GM21526 (cell line): ENCODE data around the gene DAG1.

Source experiments
- ATAC-seq: cut with Tn5 transposase; IDR thresholded peaks from one replicate; pipeline ENCODE4 v1.9.1; 2021; ENCODE audit warnings: moderate library complexity; ENCODE audit not compliant: unreplicated experiment, low FRiP score

DAG1 gene

GRCh38 chr3:49512781-49513355 is 42.8 kb downstream of the DAG1 start:
- no peak for ATAC-seq

- no peak for ATAC-seq
Measured at GRCh38 chr3:49513494-49514124, 43.5 kb downstream of the DAG1 start.

- ATAC-seq: no peak
Measured at GRCh38 chr3:49518016-49518415, 47.9 kb downstream of the DAG1 start.

- no peak for ATAC-seq
Measured at GRCh38 chr3:49518441-49518840, 48.4 kb downstream of the DAG1 start.

- ATAC-seq: no peak
Measured at GRCh38 chr3:49519296-49519695, 49.2 kb downstream of the DAG1 start.

- no peak for ATAC-seq
Measured at GRCh38 chr3:49519916-49520385, 49.9 kb downstream of the DAG1 start.

GRCh38 chr3:49523756-49524747 is 54.0 kb downstream of the DAG1 start:
- no peak for ATAC-seq

- no peak for ATAC-seq
Measured at GRCh38 chr3:49529567-49529966, 59.5 kb downstream of the DAG1 start.

GRCh38 chr3:49530231-49530630 is 60.2 kb downstream of the DAG1 start:
- ATAC-seq: no peak

GRCh38 chr3:49530701-49531100 is 60.6 kb downstream of the DAG1 start:
- no peak for ATAC-seq

GRCh38 chr3:49531218-49531617 is 61.2 kb downstream of the DAG1 start:
- no peak for ATAC-seq

- ATAC-seq: no peak
Measured at GRCh38 chr3:49531715-49532114, 61.6 kb downstream of the DAG1 start.

- ATAC-seq: no peak
Measured at GRCh38 chr3:49533031-49533430, 63.0 kb downstream of the DAG1 start.

- no peak for ATAC-seq
Measured at GRCh38 chr3:49533786-49534519, 63.9 kb downstream of the DAG1 start.

GRCh38 chr3:49534581-49535441 is 64.7 kb downstream of the DAG1 start:
- no peak for ATAC-seq

GRCh38 chr3:49535971-49536874 is 66.2 kb downstream of the DAG1 start:
- no peak for ATAC-seq

- no peak for ATAC-seq
Measured at GRCh38 chr3:49536875-49537533, 66.9 kb downstream of the DAG1 start.
